SK-N-SH (cell line): ENCODE data around the gene ALDH3A2.

Experiments used
- CTCF ChIP-seq: fragments of 200-600 bp; sonication (generic); IDR thresholded peaks from 2 replicates; pipeline ENCODE4 v1.6.1; 2017; ENCODE audit warnings: antibody characterized with exemption, mild to moderate bottlenecking, moderate library complexity
- EP300 ChIP-seq, 2 experiments: IDR thresholded peaks; 2 replicates each; pipeline versions ENCODE4 v1.4.0 to v1.6.1; 2012; ENCODE audit warnings: borderline replicate concordance in 1 of 2, low read depth in 1 of 2, low read length in 1 of 2
- FOXM1 ChIP-seq: IDR thresholded peaks from 2 replicates; pipeline ENCODE4 v1.4.0; 2012; ENCODE audit warnings: low read depth, mild to moderate bottlenecking
- NFIC ChIP-seq: IDR thresholded peaks from 2 replicates; pipeline ENCODE4 v1.4.0; 2012; ENCODE audit warnings: borderline replicate concordance
- NRF1 ChIP-seq: IDR thresholded peaks from 2 replicates; pipeline ENCODE4 v1.6.1; 2012; ENCODE audit warnings: low read depth, mild to moderate bottlenecking, low read length
- POLR2AphosphoS5 ChIP-seq: IDR thresholded peaks from 2 replicates; pipeline ENCODE4 v1.6.1; 2012; ENCODE audit warnings: low read depth, low read length
- RAD21 ChIP-seq: IDR thresholded peaks from 2 replicates; pipeline ENCODE4 v1.6.1; 2012; ENCODE audit warnings: mild to moderate bottlenecking, low read length
- RFX5 ChIP-seq: IDR thresholded peaks from 2 replicates; pipeline ENCODE4 v1.6.1; 2012; ENCODE audit warnings: mild to moderate bottlenecking, improper control_type of control experiment, low read length
- SIN3A ChIP-seq: IDR thresholded peaks from 2 replicates; pipeline ENCODE4 v1.6.1; 2012; ENCODE audit warnings: low read depth, mild to moderate bottlenecking, low read length, moderate library complexity, borderline replicate concordance
- TAF1 ChIP-seq: IDR thresholded peaks from 2 replicates; pipeline ENCODE4 v1.6.1; 2012; ENCODE audit warnings: low read depth, mild to moderate bottlenecking, low read length, moderate library complexity, borderline replicate concordance
- TEAD4 ChIP-seq: IDR thresholded peaks from 2 replicates; pipeline ENCODE4 v1.4.0; 2012; ENCODE audit warnings: mild to moderate bottlenecking, borderline replicate concordance; ENCODE audit not compliant: insufficient read depth
- YY1 ChIP-seq: IDR thresholded peaks from 2 replicates; pipeline ENCODE4 v1.4.0; 2012; ENCODE audit warnings: low read depth, mild to moderate bottlenecking
- TF ChIP-seq, protein P1 (sequence below): IDR thresholded peaks from 2 replicates; pipeline ENCODE4 v1.4.0; 2012; ENCODE audit warnings: low read depth, borderline replicate concordance

GRCh38 chr17:19613979-19614378, 34.6 kb upstream of the ALDH3A2 start:
- TF ChIP-seq NRF1 (no peak), YY1 (no peak), FOXM1 (no peak), POLR2AphosphoS5 (no peak), RFX5 (no peak), RAD21 (no peak), CTCF (no peak), TEAD4 (no peak), NFIC (no peak), TAF1 (no peak), SIN3A (no peak), EP300 (IDR thresholded peaks at IDR 0.05; ENCODE audit: borderline replicate concordance in 1 of 2, low read depth in 1 of 2, low read length in 1 of 2) (no peak)
- TF ChIP-seq, protein P1, sequence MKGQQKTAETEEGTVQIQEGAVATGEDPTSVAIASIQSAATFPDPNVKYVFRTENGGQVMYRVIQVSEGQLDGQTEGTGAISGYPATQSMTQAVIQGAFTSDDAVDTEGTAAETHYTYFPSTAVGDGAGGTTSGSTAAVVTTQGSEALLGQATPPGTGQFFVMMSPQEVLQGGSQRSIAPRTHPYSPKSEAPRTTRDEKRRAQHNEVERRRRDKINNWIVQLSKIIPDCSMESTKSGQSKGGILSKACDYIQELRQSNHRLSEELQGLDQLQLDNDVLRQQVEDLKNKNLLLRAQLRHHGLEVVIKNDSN, result no peak
